GM12891 (cell line): ENCODE data around the gene MYF5.

Experiments
- PAX5 ChIP-seq: IDR thresholded peaks from 2 replicates; pipeline ENCODE4 v1.6.1; 2011; ENCODE audit warnings: low read length, moderate library complexity, mild to moderate bottlenecking; ENCODE audit not compliant: insufficient read depth, severe bottlenecking
- POLR2A ChIP-seq: IDR thresholded peaks from 2 replicates; pipeline ENCODE4 v1.6.1; 2011; ENCODE audit warnings: low read depth, low read length, control low read depth
- POLR2AphosphoS5 ChIP-seq: IDR thresholded peaks from 2 replicates; pipeline ENCODE4 v1.6.1; 2011; ENCODE audit warnings: low read depth, low read length, control low read depth
- POU2F2 ChIP-seq: IDR thresholded peaks from 2 replicates; pipeline ENCODE4 v1.6.1; 2011; ENCODE audit warnings: low read depth, mild to moderate bottlenecking, control low read depth, low read length, moderate library complexity
- SPI1 ChIP-seq: IDR thresholded peaks from 2 replicates; pipeline ENCODE4 v1.6.1; 2011; ENCODE audit warnings: low read depth, low read length, control low read depth
- TAF1 ChIP-seq: IDR thresholded peaks from 2 replicates; pipeline ENCODE4 v1.6.1; 2011; ENCODE audit warnings: low read depth, low read length, control low read depth

DNA sequence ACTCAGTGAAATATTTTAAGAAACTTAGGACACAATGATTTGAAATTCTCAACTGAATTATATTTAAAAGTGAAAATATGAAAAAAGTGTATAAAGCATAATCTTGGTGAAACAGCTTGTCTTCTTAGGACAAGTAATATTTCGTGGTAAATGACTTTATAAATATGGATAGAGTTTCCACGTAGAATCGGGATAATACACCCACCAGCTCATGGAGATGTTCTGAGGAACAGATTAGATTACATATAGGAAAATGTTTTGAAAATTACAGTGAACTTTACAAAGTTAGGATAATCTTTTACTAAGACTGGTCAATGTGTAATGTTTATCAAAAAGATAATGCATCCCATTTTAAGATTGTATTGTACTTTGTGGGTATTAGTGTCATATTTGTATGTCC, 34.9 kb upstream of the MYF5 start:
- no peak for TF ChIP-seq POLR2A
- no peak for TF ChIP-seq SPI1
- no peak for TF ChIP-seq POU2F2
- TF ChIP-seq TAF1 = no peak
- TF ChIP-seq POLR2AphosphoS5 = no peak
- TF ChIP-seq PAX5 = no peak
